Naive B cell (primary cell): Measurements from ENCODE around the gene DAP. TPM values are rescaled to one million over a fixed set of nuclear protein-coding genes. Genes with fewer than 3 reads are reported as not detected.

Experiments used
- ATAC-seq, 2 donors: fragments of 150-1000 bp; cut with Tn5 transposase; 2 replicates each; pipeline ENCODE4 v1.10.0; 2021; ENCODE audit warnings: low read depth in 2 of 2, mild to moderate bottlenecking in 2 of 2, moderate library complexity in 2 of 2
- DNase-seq: peaks from one replicate; pipeline ENCODE4 v3.0.0; 2022
- H3K27ac Mint-ChIP-seq, 6 donors: one replicate each; pipeline ENCODE4 v1.8.0; 2020 to 2022; ENCODE audit warnings: mild to moderate bottlenecking in 6 of 6, mixed read lengths in 6 of 6, moderate library complexity in 5 of 6, inconsistent platforms in 2 of 6
- H3K27me3 Mint-ChIP-seq, 3 donors: one replicate each; pipeline ENCODE4 v1.8.0; 2021 to 2022; ENCODE audit warnings: mixed read lengths in 3 of 3, mild to moderate bottlenecking in 1 of 3
- H3K36me3 Mint-ChIP-seq, 2 donors: one replicate each; pipeline ENCODE4 v1.8.0; 2020 to 2022; ENCODE audit warnings: mixed read lengths in 2 of 2, inconsistent platforms in 1 of 2, mild to moderate bottlenecking in 1 of 2
- H3K4me1 Mint-ChIP-seq, 3 donors: one replicate each; pipeline ENCODE4 v1.8.0; 2020 to 2022; ENCODE audit warnings: mixed read lengths in 3 of 3, inconsistent platforms in 1 of 3, mild to moderate bottlenecking in 1 of 3, moderate library complexity in 1 of 3
- H3K4me3 Mint-ChIP-seq, 8 donors: one replicate each; pipeline ENCODE4 v1.8.0; 2020 to 2022; ENCODE audit warnings: mild to moderate bottlenecking in 8 of 8, mixed read lengths in 8 of 8, moderate library complexity in 8 of 8, inconsistent platforms in 2 of 8
- H3K9me3 Mint-ChIP-seq, 7 donors: one replicate each; pipeline ENCODE4 v1.8.0; 2020 to 2022; ENCODE audit warnings: mixed read lengths in 7 of 7, mild to moderate bottlenecking in 5 of 7, inconsistent platforms in 2 of 7, moderate library complexity in 1 of 7
- polyA plus RNA-seq, 6 donors: library from polyadenylated mRNA; unstranded; fragments of 300-500 nt; fragmentation: Illumina TruSeq; gene quantifications; one replicate each; pipeline ENCODE4 v1.2.3, GENCODE V29; 2021; ENCODE audit warnings: low read depth in 6 of 6

Gene DAP
- polyA plus RNA-seq, 6 donors from 2014 or later: 48.6 to 90.4 (median 62.8) TPM

GRCh38 chr5:10778179-10778910 is 17.3 kb upstream of the DAP start:
- no peak overlapping the region for H3K4me3 Mint-ChIP-seq
- peaks cover 0 to 4% (median 0%) of the 10 kb centered on the region in 3 donors for H3K4me1 Mint-ChIP-seq
- DNase-seq: no peak
- ATAC-seq: no peak
- H3K27ac Mint-ChIP-seq: peak overlapping the region in 1 of 6 donors; percentile 3
- peaks cover 0 to 8% (median 0%) of the 10 kb centered on the region in 3 donors for H3K27me3 Mint-ChIP-seq
- peaks cover 0 to 10% (median 5%) of the 10 kb centered on the region in 7 donors for H3K9me3 Mint-ChIP-seq
- no peaks in the 10 kb centered on the region for H3K36me3 Mint-ChIP-seq

- no peaks in the 10 kb centered on the region for H3K36me3 Mint-ChIP-seq
- DNase-seq: no peak
- no peaks in the 10 kb centered on the region for H3K4me1 Mint-ChIP-seq
- no peak for ATAC-seq
- no peak overlapping the region for H3K4me3 Mint-ChIP-seq
- H3K9me3 Mint-ChIP-seq: peaks cover 0 to 6% (median 5%) of the 10 kb centered on the region in 7 donors
- no peak overlapping the region for H3K27ac Mint-ChIP-seq
- H3K27me3 Mint-ChIP-seq: peaks cover 0 to 14% (median 8%) of the 10 kb centered on the region in 3 donors
Measured at GRCh38 chr5:10775646-10776045, 14.6 kb upstream of the DAP start.

- no peak overlapping the region for H3K27ac Mint-ChIP-seq
- H3K4me1 Mint-ChIP-seq: no peaks in the 10 kb centered on the region
Measured at GRCh38 chr5:10772901-10773585, 12.0 kb upstream of the DAP start.

GRCh38 chr5:10768328-10768899 is 7.4 kb upstream of the DAP start:
- Mint-ChIP-seq H3K27ac (no peak overlapping the region), H3K4me1 (no peaks in the 10 kb centered on the region), H3K36me3 (no peaks in the 10 kb centered on the region), H3K9me3 (no peaks in the 10 kb centered on the region), H3K27me3 (peaks cover 0 to 21% (median 7%) of the 10 kb centered on the region in 3 donors), H3K4me3 (no peak overlapping the region)
- ATAC-seq: no peak
- no peak for DNase-seq

More at GRCh38 chr5:10772901-10773585, 12.0 kb upstream of the DAP start:
- ATAC-seq (no peak), DNase-seq (no peak)
- Mint-ChIP-seq H3K9me3 (no peaks in the 10 kb centered on the region), H3K4me3 (no peak overlapping the region), H3K27me3 (peaks cover 7 to 21% (median 8%) of the 10 kb centered on the region in 3 donors), H3K36me3 (no peaks in the 10 kb centered on the region)

GRCh38 chr5:10762776-10763500 is 1.9 kb upstream of the DAP start:
- H3K36me3 Mint-ChIP-seq: no peaks in the 10 kb centered on the region
- peak overlapping the region; percentile 75 to 95 (median 91) for H3K4me3 Mint-ChIP-seq
- peak; percentile 37 to 39 for ATAC-seq
- H3K27ac Mint-ChIP-seq: peak overlapping the region; percentile 52 to 97 (median 92)
- peak; percentile 59 for DNase-seq
- H3K4me1 Mint-ChIP-seq: peaks cover 34 to 42% (median 41%) of the 10 kb centered on the region in 3 donors
- no peaks in the 10 kb centered on the region for H3K27me3 Mint-ChIP-seq
- H3K9me3 Mint-ChIP-seq: no peaks in the 10 kb centered on the region

GRCh38 chr5:10761933-10762775 is 1.1 kb upstream of the DAP start:
- no peaks in the 10 kb centered on the region for H3K36me3 Mint-ChIP-seq
- peak overlapping the region; percentile 89 to 98 (median 95) for H3K27ac Mint-ChIP-seq
- no peak for DNase-seq
- no peaks in the 10 kb centered on the region for H3K9me3 Mint-ChIP-seq
- ATAC-seq: no peak
- H3K27me3 Mint-ChIP-seq: no peaks in the 10 kb centered on the region
- H3K4me3 Mint-ChIP-seq: peak overlapping the region; percentile 76 to 95 (median 91)
- H3K4me1 Mint-ChIP-seq: peaks cover 39 to 50% (median 49%) of the 10 kb centered on the region in 3 donors

- Mint-ChIP-seq H3K4me3 (peak overlapping the region; percentile 21 to 95 (median 75)), H3K27me3 (no peaks in the 10 kb centered on the region), H3K27ac (peak overlapping the region in 2 of 6 donors; percentile 89 to 97), H3K9me3 (no peaks in the 10 kb centered on the region), H3K4me1 (peaks cover 44 to 62% (median 53%) of the 10 kb centered on the region in 3 donors), H3K36me3 (no peaks in the 10 kb centered on the region)
- no peak for ATAC-seq
- no peak for DNase-seq
Measured at GRCh38 chr5:10760921-10761184, 181 bp downstream of the DAP start.

GRCh38 chr5:10760096-10760920 is 726 bp downstream of the DAP start:
- H3K27ac Mint-ChIP-seq: peak overlapping the region; percentile 83 to 98 (median 94)
- peaks cover 49 to 67% (median 58%) of the 10 kb centered on the region in 3 donors for H3K4me1 Mint-ChIP-seq
- DNase-seq (no peak), ATAC-seq (peak; percentile 25 to 32)
- H3K9me3 Mint-ChIP-seq: no peaks in the 10 kb centered on the region
- no peaks in the 10 kb centered on the region for H3K36me3 Mint-ChIP-seq
- H3K27me3 Mint-ChIP-seq: no peaks in the 10 kb centered on the region
- H3K4me3 Mint-ChIP-seq: peak overlapping the region; percentile 76 to 97 (median 94)

- H3K4me3 Mint-ChIP-seq: peak overlapping the region in 6 of 8 donors; percentile 30 to 77 (median 64)
- no peaks in the 10 kb centered on the region for H3K9me3 Mint-ChIP-seq
- no peaks in the 10 kb centered on the region for H3K27me3 Mint-ChIP-seq
- H3K27ac Mint-ChIP-seq: peak overlapping the region in 5 of 6 donors; percentile 56 to 91 (median 79)
- H3K4me1 Mint-ChIP-seq: peaks cover 57 to 77% (median 64%) of the 10 kb centered on the region in 3 donors
- ATAC-seq (no peak), DNase-seq (no peak)
- H3K36me3 Mint-ChIP-seq: peaks cover 0 to 12% of the 10 kb centered on the region in 2 donors
Measured at GRCh38 chr5:10759111-10759510, 1.9 kb downstream of the DAP start.

- no peak for ATAC-seq
- no peak for DNase-seq
- Mint-ChIP-seq H3K27me3 (no peaks in the 10 kb centered on the region), H3K27ac (peak overlapping the region; percentile 11 to 73 (median 63)), H3K9me3 (no peaks in the 10 kb centered on the region), H3K4me1 (peaks cover 58 to 78% (median 65%) of the 10 kb centered on the region in 3 donors), H3K4me3 (peak overlapping the region in 3 of 8 donors; percentile 12 to 73 (median 72)), H3K36me3 (peaks cover 10 to 12% of the 10 kb centered on the region in 2 donors)
Measured at GRCh38 chr5:10757922-10758555, 3.0 kb downstream of the DAP start.

GRCh38 chr5:10757043-10757442 is 4.0 kb downstream of the DAP start:
- peaks cover 11 to 12% of the 10 kb centered on the region in 2 donors for H3K36me3 Mint-ChIP-seq
- H3K9me3 Mint-ChIP-seq: no peaks in the 10 kb centered on the region
- peaks cover 48 to 76% (median 56%) of the 10 kb centered on the region in 3 donors for H3K4me1 Mint-ChIP-seq
- peak overlapping the region in 2 of 6 donors; percentile 67 to 76 for H3K27ac Mint-ChIP-seq
- H3K4me3 Mint-ChIP-seq: no peak overlapping the region
- H3K27me3 Mint-ChIP-seq: no peaks in the 10 kb centered on the region
- ATAC-seq: no peak
- DNase-seq: no peak
